Measurements from ENCODE around the gene MAGI2. TPM values are rescaled to one million over a fixed set of nuclear protein-coding genes. Genes with fewer than 3 reads are reported as not detected.

The MAGI2 gene
- total RNA-seq, 1 experiment from 2014 or later = 0.07 TPM

GRCh38 chr7:79475455-79475854 lies 22.0 kb upstream of the MAGI2 start:
- Mint-ChIP-seq H3K9me3 (ENCODE audit: unreplicated experiment) (no peaks in the 10 kb centered on the region), H3K36me3 (ENCODE audit: insufficient read depth, unreplicated experiment) (no peaks in the 10 kb centered on the region), H3K27ac (ENCODE audit: low read depth, unreplicated experiment) (no peak overlapping the region), H3K4me3 (ENCODE audit: unreplicated experiment) (no peak overlapping the region), H3K4me1 (ENCODE audit: insufficient read depth, unreplicated experiment) (no peaks in the 10 kb centered on the region), H3K27me3 (ENCODE audit: insufficient read depth, unreplicated experiment) (peaks cover 15% of the 10 kb centered on the region)
- ChIA-PET CTCF (no interaction called here), POLR2A (no interaction called here)
- DNase-seq (ENCODE audit: unreplicated experiment) = no peak
- no peak for TF ChIP-seq CTCF (IDR thresholded peaks at IDR 0.05; ENCODE audit: unreplicated experiment)
- intact Hi-C loops (cut with micrococcal nuclease) = no loop called here
- no TSS peak for BruUV-seq (replicated peaks)

- Mint-ChIP-seq H3K4me1 (ENCODE audit: insufficient read depth, unreplicated experiment) (no peaks in the 10 kb centered on the region), H3K27me3 (ENCODE audit: insufficient read depth, unreplicated experiment) (peaks cover 15% of the 10 kb centered on the region)
- POLR2A ChIA-PET = no interaction called here
Observed at GRCh38 chr7:79471699-79472098, 18.2 kb upstream of the MAGI2 start.

GRCh38 chr7:79471283-79471682 lies 17.8 kb upstream of the MAGI2 start:
- H3K27me3 Mint-ChIP-seq (ENCODE audit: insufficient read depth, unreplicated experiment) = peaks cover 15% of the 10 kb centered on the region
- H3K4me1 Mint-ChIP-seq (ENCODE audit: insufficient read depth, unreplicated experiment) = no peaks in the 10 kb centered on the region
- no peaks in the 10 kb centered on the region for H3K36me3 Mint-ChIP-seq (ENCODE audit: insufficient read depth, unreplicated experiment)
- POLR2A ChIA-PET = no interaction called here
- no TSS peak for BruUV-seq (replicated peaks)
- intact Hi-C loops (cut with micrococcal nuclease) = no loop called here
- no peak overlapping the region for H3K4me3 Mint-ChIP-seq (ENCODE audit: unreplicated experiment)
- no peaks in the 10 kb centered on the region for H3K9me3 Mint-ChIP-seq (ENCODE audit: unreplicated experiment)
- H3K27ac Mint-ChIP-seq (ENCODE audit: low read depth, unreplicated experiment) = no peak overlapping the region
- CTCF ChIA-PET = no interaction called here
- DNase-seq (ENCODE audit: unreplicated experiment) = no peak
- TF ChIP-seq CTCF (IDR thresholded peaks at IDR 0.05; ENCODE audit: unreplicated experiment) = no peak

More at GRCh38 chr7:79471699-79472098, 18.2 kb upstream of the MAGI2 start:
- no peak for TF ChIP-seq CTCF (IDR thresholded peaks at IDR 0.05; ENCODE audit: unreplicated experiment)
- no peaks in the 10 kb centered on the region for H3K9me3 Mint-ChIP-seq (ENCODE audit: unreplicated experiment)
- CTCF ChIA-PET = no interaction called here
- DNase-seq (ENCODE audit: unreplicated experiment) = no peak
- BruUV-seq (replicated peaks) = no TSS peak
- no peaks in the 10 kb centered on the region for H3K36me3 Mint-ChIP-seq (ENCODE audit: insufficient read depth, unreplicated experiment)
- H3K27ac Mint-ChIP-seq (ENCODE audit: low read depth, unreplicated experiment) = no peak overlapping the region
- intact Hi-C loops (cut with micrococcal nuclease) = no loop called here
- H3K4me3 Mint-ChIP-seq (ENCODE audit: unreplicated experiment) = no peak overlapping the region

GRCh38 chr7:79465551-79465950 lies 12.1 kb upstream of the MAGI2 start:
- no peak overlapping the region for H3K4me3 Mint-ChIP-seq (ENCODE audit: unreplicated experiment)
- peaks cover 6% of the 10 kb centered on the region for H3K4me1 Mint-ChIP-seq (ENCODE audit: insufficient read depth, unreplicated experiment)
- BruUV-seq (replicated peaks) = no TSS peak
- no peak for DNase-seq (ENCODE audit: unreplicated experiment)
- no peak for TF ChIP-seq CTCF (IDR thresholded peaks at IDR 0.05; ENCODE audit: unreplicated experiment)
- no peak overlapping the region for H3K27ac Mint-ChIP-seq (ENCODE audit: low read depth, unreplicated experiment)
- no peaks in the 10 kb centered on the region for H3K36me3 Mint-ChIP-seq (ENCODE audit: insufficient read depth, unreplicated experiment)
- intact Hi-C loops (cut with micrococcal nuclease) = no loop called here
- ChIA-PET CTCF (no interaction called here), POLR2A (no interaction called here)
- H3K27me3 Mint-ChIP-seq (ENCODE audit: insufficient read depth, unreplicated experiment) = peaks cover 18% of the 10 kb centered on the region
- no peaks in the 10 kb centered on the region for H3K9me3 Mint-ChIP-seq (ENCODE audit: unreplicated experiment)

Measured in MCF 10A (cell line).